ENCODE results near the gene CELA2A.

DNA sequence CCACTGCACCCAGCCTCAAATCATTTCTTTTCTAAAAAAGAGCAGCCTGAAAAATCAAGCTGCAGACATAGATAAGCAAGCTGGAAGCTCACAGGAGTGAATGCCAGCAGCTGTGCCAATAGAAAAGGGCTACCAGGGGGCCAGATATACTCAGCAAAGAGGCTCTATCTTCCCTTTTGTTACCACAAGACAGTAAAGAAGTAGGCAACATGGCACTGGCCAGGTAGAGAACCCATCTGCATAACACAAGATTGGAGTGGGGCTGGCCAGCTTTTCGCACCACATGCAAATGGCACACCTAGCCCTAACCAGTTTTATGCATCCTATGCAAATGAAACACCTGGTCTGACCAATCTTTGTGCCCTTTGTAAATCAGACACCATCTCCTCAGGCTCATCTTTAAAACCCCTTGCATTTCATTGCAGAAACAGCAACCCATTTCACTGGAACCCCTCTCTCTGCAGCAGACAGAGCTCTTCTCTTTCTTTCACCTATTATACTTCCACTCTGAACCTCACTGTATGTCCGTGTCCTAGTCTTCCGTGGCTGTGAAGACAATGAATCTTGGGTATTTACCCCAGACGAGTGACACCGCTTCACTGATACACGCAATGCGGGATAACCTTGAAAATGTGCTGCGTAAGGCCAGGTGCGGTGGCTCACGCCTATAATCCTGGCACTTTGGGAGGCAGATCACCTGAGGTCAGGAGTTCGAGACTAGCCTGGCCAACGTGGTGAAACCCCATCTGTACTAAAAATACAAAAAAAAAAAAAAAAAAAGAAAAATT lies 52.4 kb downstream of the CELA2A start:
- no peak for TF ChIP-seq POLR2A (IDR thresholded peaks at IDR 0.05)
- TF ChIP-seq, protein P1, sequence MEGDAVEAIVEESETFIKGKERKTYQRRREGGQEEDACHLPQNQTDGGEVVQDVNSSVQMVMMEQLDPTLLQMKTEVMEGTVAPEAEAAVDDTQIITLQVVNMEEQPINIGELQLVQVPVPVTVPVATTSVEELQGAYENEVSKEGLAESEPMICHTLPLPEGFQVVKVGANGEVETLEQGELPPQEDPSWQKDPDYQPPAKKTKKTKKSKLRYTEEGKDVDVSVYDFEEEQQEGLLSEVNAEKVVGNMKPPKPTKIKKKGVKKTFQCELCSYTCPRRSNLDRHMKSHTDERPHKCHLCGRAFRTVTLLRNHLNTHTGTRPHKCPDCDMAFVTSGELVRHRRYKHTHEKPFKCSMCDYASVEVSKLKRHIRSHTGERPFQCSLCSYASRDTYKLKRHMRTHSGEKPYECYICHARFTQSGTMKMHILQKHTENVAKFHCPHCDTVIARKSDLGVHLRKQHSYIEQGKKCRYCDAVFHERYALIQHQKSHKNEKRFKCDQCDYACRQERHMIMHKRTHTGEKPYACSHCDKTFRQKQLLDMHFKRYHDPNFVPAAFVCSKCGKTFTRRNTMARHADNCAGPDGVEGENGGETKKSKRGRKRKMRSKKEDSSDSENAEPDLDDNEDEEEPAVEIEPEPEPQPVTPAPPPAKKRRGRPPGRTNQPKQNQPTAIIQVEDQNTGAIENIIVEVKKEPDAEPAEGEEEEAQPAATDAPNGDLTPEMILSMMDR (IDR thresholded peaks at IDR 0.05) = no peak
